Upper lobe of left lung (tissue), 6 donors: ENCODE data around the gene OR4K13. TPM values are rescaled to one million over a fixed set of nuclear protein-coding genes. Genes with fewer than 3 reads are reported as not detected.

Source experiments
- ATAC-seq, 2 donors: fragments of 200-7000 bp; cut with Tn5 transposase; one replicate each; pipeline ENCODE4 v1.9.1; 2022; ENCODE audit warnings: mild to moderate bottlenecking in 2 of 2, moderate library complexity in 2 of 2; ENCODE audit not compliant: low FRiP score in 2 of 2
- DNase-seq, 2 donors: peaks; one replicate each; pipeline ENCODE4 v3.0.0-alpha.2; 2019 to 2020
- H3K27ac ChIP-seq, 4 donors: fragments of 200-600 bp; sonication (generic); one replicate each; pipeline ENCODE4 v1.5.1; 2016 to 2019
- H3K27me3 ChIP-seq, 4 donors: fragments of 200-600 bp; sonication (generic); one replicate each; pipeline ENCODE4 v1.5.1; 2017 to 2019
- H3K36me3 ChIP-seq, 4 donors: fragments of 200-600 bp; sonication (generic); one replicate each; pipeline ENCODE4 v1.5.1; 2016 to 2019
- H3K4me1 ChIP-seq, 4 donors: fragments of 200-600 bp; sonication (generic); one replicate each; pipeline ENCODE4 v1.5.1; 2018 to 2019
- H3K4me3 ChIP-seq, 4 donors: fragments of 200-600 bp; sonication (generic); one replicate each; pipeline ENCODE4 v1.5.1; 2017 to 2019; ENCODE audit warnings: mild to moderate bottlenecking in 2 of 4, moderate library complexity in 1 of 4
- H3K9me3 ChIP-seq, 4 donors: fragments of 200-600 bp; sonication (generic); one replicate each; pipeline ENCODE4 v1.5.1; 2018 to 2019
- EP300 ChIP-seq, 4 donors: sonication (generic); formaldehyde crosslinking; IDR thresholded peaks; one replicate each; pipeline ENCODE4 v1.5.1; 2017; ENCODE audit warnings: antibody characterized with exemption in 4 of 4, control low read depth in 2 of 4
- POLR2A ChIP-seq, 4 donors: fragments of 450-650 bp; IDR thresholded peaks; one replicate each; pipeline ENCODE4 v1.5.1; 2016 to 2017; ENCODE audit warnings: antibody characterized with exemption in 4 of 4, mild to moderate bottlenecking in 2 of 4
- POLR2AphosphoS5 ChIP-seq, 2 donors: sonication (generic); formaldehyde crosslinking; IDR thresholded peaks; one replicate each; pipeline ENCODE4 v1.5.1; 2017; ENCODE audit warnings: antibody characterized with exemption in 2 of 2
- WGBS, 2 donors: methylation state at CpG; one replicate each; pipeline ENCODE4 v1.1.5; 2017 to 2018; 5-methylcytosine and 5-hydroxymethylcytosine counted together
- total RNA-seq, 6 donors: library from RNA; depleted of rRNA in 4 of 6; stranded (reverse); fragments of >200 nt in 4 of 6; gene quantifications; one replicate each; pipeline versions ENCODE4 v1.1.0 to v1.2.1, GENCODE V29; 2016 to 2021
- TF ChIP-seq, protein P1 (sequence below), 6 experiments: fragments of 450-650 bp in 4 of 6; fragments of 200-600 bp in 2 of 6; sonication (generic) in 2 of 6; IDR thresholded peaks; one replicate each; pipeline ENCODE4 v1.5.1; 2016 to 2019; ENCODE audit warnings: antibody characterized with exemption in 6 of 6
- donor health status: DM: no; HTN: no; CAD: no; lungs with moderate emphysema.
- donor health status: DM: no; HTN: yes; CAD: no; lungs with severe emphysema.

The OR4K13 gene
- total RNA-seq, 6 donors from 2014 or later, result not detected

DNA sequence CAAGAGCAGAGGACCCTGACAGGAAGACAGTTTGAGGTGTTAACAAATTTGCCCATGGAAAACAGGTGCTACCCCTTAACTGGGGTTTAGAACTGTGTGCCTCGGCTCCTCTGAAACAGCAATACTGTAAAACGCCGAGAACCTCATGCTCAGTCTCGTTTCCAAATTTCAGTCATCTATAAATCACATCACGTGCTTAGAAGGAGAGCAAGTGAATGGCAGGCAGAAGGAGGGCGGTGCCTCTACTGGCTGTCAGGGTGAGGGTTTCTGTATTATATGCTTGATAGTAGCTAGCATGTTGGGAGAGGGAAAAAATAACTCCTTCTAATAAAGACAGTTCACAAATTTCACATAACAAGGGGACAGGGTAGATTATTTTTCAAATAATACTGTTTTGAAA is 4.8 kb downstream of the OR4K13 start:
- Histone ChIP-seq H3K4me3 (no peak overlapping the region), H3K9me3 (no peaks in the 10 kb centered on the region), H3K4me1 (no peaks in the 10 kb centered on the region), H3K36me3 (no peaks in the 10 kb centered on the region), H3K27ac (no peak overlapping the region), H3K27me3 (no peaks in the 10 kb centered on the region)
- no peak for TF ChIP-seq POLR2AphosphoS5 (IDR thresholded peaks at IDR 0.05)
- no peak for TF ChIP-seq EP300 (IDR thresholded peaks at IDR 0.05)
- no peak for TF ChIP-seq POLR2A (IDR thresholded peaks at IDR 0.05)
- TF ChIP-seq, protein P1, sequence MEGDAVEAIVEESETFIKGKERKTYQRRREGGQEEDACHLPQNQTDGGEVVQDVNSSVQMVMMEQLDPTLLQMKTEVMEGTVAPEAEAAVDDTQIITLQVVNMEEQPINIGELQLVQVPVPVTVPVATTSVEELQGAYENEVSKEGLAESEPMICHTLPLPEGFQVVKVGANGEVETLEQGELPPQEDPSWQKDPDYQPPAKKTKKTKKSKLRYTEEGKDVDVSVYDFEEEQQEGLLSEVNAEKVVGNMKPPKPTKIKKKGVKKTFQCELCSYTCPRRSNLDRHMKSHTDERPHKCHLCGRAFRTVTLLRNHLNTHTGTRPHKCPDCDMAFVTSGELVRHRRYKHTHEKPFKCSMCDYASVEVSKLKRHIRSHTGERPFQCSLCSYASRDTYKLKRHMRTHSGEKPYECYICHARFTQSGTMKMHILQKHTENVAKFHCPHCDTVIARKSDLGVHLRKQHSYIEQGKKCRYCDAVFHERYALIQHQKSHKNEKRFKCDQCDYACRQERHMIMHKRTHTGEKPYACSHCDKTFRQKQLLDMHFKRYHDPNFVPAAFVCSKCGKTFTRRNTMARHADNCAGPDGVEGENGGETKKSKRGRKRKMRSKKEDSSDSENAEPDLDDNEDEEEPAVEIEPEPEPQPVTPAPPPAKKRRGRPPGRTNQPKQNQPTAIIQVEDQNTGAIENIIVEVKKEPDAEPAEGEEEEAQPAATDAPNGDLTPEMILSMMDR (IDR thresholded peaks at IDR 0.05), result no peak
- ATAC-seq (no peak), DNase-seq (no peak)
- WGBS, 2 donors, result 68 to 77% methylated on average over 6 of the region's 6 CpGs

DNA sequence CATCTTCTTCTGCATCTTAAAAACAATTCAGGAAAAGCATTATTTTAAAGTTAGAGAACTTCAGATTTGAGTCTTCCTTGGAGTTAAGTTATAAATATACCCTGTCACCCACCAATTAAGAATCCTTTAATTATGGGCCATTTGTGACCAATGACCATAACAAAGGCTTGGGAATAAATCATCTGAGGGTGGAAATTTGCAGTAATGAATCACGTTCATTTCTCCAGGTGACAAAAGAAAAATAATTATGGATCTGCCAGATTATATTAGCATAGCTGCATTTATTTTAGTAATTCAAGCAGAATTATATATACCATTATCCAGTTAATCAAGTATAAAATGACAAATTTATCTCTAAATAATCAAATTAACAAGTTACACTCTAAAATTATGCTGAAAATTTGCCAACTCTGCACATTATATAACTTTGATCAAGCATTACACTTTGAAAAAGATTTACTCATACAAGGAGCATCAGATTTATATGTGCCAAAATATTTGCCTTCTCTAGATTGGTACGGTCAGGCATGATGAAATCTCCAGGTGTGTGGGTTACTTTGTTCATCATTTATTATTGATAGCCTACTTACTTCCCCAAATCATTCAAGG is 16.5 kb downstream of the OR4K13 start, which contains the start of gene OR4K14:
OR4K14 (minus strand) TSS at position 51 of the 609 bp plus-strand sequence. CDS start 4,114 bp downstream, outside the sequence.
- H3K4me1 ChIP-seq, result no peaks in the 10 kb centered on the region
- H3K4me3 ChIP-seq, result no peak within 1 kb of the TSS
- no peaks in the 10 kb centered on the region for H3K36me3 ChIP-seq
- no peak for ATAC-seq
- no peak for DNase-seq
- H3K27ac ChIP-seq, result no peak within 1 kb of the TSS
- 68 to 77% methylated on average over 2 of the region's 2 CpGs for WGBS, 2 donors
- H3K27me3 ChIP-seq, result no peaks in the 10 kb centered on the region
- TF ChIP-seq POLR2A (IDR thresholded peaks at IDR 0.05), result no peak
- TF ChIP-seq, protein P1 (IDR thresholded peaks at IDR 0.05), result no peak
- peaks cover 0 to 4% (median 0%) of the 10 kb centered on the region in 4 donors for H3K9me3 ChIP-seq

DNA sequence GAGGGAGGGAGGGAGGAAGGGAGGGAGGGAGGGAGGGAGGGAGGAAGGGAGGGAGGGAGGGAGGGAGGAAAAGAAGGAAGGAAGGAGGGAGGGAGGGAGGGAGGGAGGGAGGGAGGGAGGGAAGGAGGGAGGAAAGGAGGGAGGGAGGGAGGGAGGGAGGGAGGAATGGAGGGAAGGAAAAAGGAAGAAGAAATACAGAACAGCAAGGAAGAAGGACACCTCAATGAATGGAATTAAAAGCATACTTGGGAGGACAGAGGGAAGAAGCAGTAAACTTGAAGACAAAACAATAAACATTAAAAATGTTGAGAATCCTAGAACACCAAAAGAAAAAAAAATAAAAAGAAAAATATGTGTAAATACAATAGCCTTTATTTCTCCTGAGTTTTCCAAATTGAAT is 27.7 kb downstream of the OR4K13 start:
- TF ChIP-seq POLR2A (IDR thresholded peaks at IDR 0.05) (no peak), EP300 (IDR thresholded peaks at IDR 0.05) (no peak)
- DNase-seq, result no peak
- no peak overlapping the region for H3K4me3 ChIP-seq
- H3K36me3 ChIP-seq, result no peaks in the 10 kb centered on the region
- no peak for ATAC-seq
- H3K27me3 ChIP-seq, result no peaks in the 10 kb centered on the region
- H3K4me1 ChIP-seq, result no peaks in the 10 kb centered on the region
- no peak overlapping the region for H3K27ac ChIP-seq
- H3K9me3 ChIP-seq, result no peaks in the 10 kb centered on the region

DNA sequence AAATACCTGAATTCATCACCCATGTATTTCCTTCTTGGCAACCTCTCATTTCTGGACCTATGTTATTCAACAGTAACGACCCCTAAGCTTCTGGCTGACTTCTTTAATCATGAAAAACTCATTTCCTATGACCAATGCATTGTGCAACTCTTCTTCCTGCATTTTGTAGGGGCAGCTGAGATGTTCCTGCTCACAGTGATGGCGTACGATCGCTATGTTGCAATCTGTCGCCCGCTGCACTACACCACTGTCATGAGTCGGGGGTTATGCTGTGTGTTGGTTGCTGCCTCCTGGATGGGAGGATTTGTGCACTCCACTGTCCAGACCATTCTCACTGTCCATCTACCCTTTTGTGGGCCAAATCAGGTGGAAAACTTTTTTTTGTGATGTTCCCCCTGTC is 33.5 kb downstream of the OR4K13 start:
- no peaks in the 10 kb centered on the region for H3K36me3 ChIP-seq
- no peak overlapping the region for H3K27ac ChIP-seq
- no peaks in the 10 kb centered on the region for H3K27me3 ChIP-seq
- 66 to 73% methylated on average over 7 of the region's 7 CpGs for WGBS, 2 donors
- H3K4me3 ChIP-seq, result no peak overlapping the region
- no peak for TF ChIP-seq POLR2A (IDR thresholded peaks at IDR 0.05)
- no peak for DNase-seq
- no peaks in the 10 kb centered on the region for H3K4me1 ChIP-seq
- no peaks in the 10 kb centered on the region for H3K9me3 ChIP-seq
- ATAC-seq, result peak in 1 of 2 donors; percentile 24

DNA sequence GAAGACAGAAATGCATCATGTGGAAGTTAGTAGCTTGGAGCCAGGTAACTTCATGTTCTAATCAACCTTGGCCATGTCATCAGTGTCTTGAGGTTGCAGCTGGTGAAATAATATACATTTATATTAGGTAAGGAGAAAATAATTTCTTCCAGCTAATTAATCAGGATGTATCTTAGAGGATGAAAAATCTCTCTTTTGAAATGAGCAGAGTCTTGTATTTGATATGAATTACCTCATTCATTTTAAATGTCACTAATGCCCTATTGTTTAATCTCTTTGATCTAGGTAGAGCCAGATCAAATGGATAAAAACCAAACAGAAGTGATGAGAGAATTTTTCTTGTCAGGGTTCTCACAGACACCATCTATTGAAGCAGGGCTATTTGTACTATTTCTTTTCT is 34.0 kb downstream of the OR4K13 start, which contains the start of gene OR4Q2:
OR4Q2 (plus strand) TSS at position 301 of the 400 bp plus-strand sequence.
- no peaks in the 10 kb centered on the region for H3K4me1 ChIP-seq
- DNase-seq, result no peak
- H3K36me3 ChIP-seq, result no peaks in the 10 kb centered on the region
- no peak for ATAC-seq
- H3K27me3 ChIP-seq, result no peaks in the 10 kb centered on the region
- H3K4me3 ChIP-seq, result no peak within 1 kb of the TSS
- TF ChIP-seq POLR2AphosphoS5 (IDR thresholded peaks at IDR 0.05), result no peak
- no peaks in the 10 kb centered on the region for H3K9me3 ChIP-seq
- H3K27ac ChIP-seq, result no peak within 1 kb of the TSS

DNA sequence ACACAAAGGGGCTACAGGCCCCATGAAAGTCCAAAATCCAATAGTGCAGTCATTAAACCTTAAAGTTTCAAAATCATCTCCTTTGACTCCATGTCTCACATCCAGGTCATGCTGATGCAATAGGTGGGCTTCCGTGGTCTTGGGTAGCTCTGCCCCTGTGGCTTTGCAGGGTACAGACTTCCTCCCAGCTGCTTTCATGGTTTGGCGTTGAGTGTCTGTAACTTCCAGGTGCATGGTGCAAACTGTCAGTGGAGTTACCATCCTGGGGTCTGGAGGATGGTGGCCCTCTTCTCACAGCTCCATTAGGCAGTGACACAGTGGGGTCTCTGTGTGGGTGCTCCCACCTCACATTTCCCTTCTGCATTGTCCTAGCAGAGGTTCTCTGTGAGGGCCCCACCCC is 42.4 kb downstream of the OR4K13 start:
- WGBS, 2 donors, result 61% methylated on average over 2 of the region's 2 CpGs; no CpG with 5 or more reads in 1 of the 2 donors
- Histone ChIP-seq H3K4me3 (no peak overlapping the region), H3K36me3 (no peaks in the 10 kb centered on the region), H3K27me3 (no peaks in the 10 kb centered on the region), H3K27ac (no peak overlapping the region), H3K9me3 (no peaks in the 10 kb centered on the region), H3K4me1 (no peaks in the 10 kb centered on the region)
- ATAC-seq (no peak), DNase-seq (no peak)
- TF ChIP-seq POLR2A (IDR thresholded peaks at IDR 0.05) (no peak), EP300 (IDR thresholded peaks at IDR 0.05) (no peak), POLR2AphosphoS5 (IDR thresholded peaks at IDR 0.05) (no peak)
- TF ChIP-seq, protein P1 (IDR thresholded peaks at IDR 0.05), result no peak

Other genes starting within 250 kb of the OR4K13 start
- not detected for gene OR4N2, start 232.3 kb downstream of the OR4K13 start, total RNA-seq
- gene OR4K2, start 160.9 kb downstream of the OR4K13 start, total RNA-seq, result not detected
- not detected for gene OR4K5, start 115.4 kb downstream of the OR4K13 start, total RNA-seq
- gene OR4K1, start 105.1 kb downstream of the OR4K13 start, total RNA-seq, result not detected
- gene OR4K15, start 60.4 kb downstream of the OR4K13 start, total RNA-seq, result not detected
- gene OR4Q2, start 33.9 kb downstream of the OR4K13 start, total RNA-seq, result not detected
- gene OR4K14, start 16.7 kb downstream of the OR4K13 start, total RNA-seq, result not detected
- gene OR4L1, start 24.0 kb upstream of the OR4K13 start, total RNA-seq, result not detected
- gene OR4K17, start 74.7 kb upstream of the OR4K13 start, total RNA-seq, result not detected
- gene OR4N5, start 102.8 kb upstream of the OR4K13 start, total RNA-seq, result not detected
- not detected for gene OR11G2, start 154.9 kb upstream of the OR4K13 start, total RNA-seq
- not detected for gene OR11H6, start 187.7 kb upstream of the OR4K13 start, total RNA-seq
- not detected for gene OR11H7, start 192.9 kb upstream of the OR4K13 start, total RNA-seq
- gene OR11H4, start 203.2 kb upstream of the OR4K13 start, total RNA-seq, result not detected